Keratinocyte (primary cell): ENCODE measurements around the gene SLC35F2. TPM values are rescaled to one million over a fixed set of nuclear protein-coding genes. Genes with fewer than 3 reads are reported as not detected.

Source experiments
- DNase-seq: peaks from one replicate; pipeline ENCODE4 v3.0.0-alpha.2; 2011; ENCODE audit warnings: low read depth, missing footprints, low spot score
- FAIRE-seq: peaks from 2 replicates; lab custom pipeline; 2011; peaks lifted over from hg19 to GRCh38; lab: Jason Lieb, UNC
- H2AFZ ChIP-seq: 2 replicates; pipeline ENCODE4 v1.6.0; 2012; ENCODE audit warnings: low read length, control low read depth, inconsistent platforms; ENCODE audit not compliant: control insufficient read depth
- H3K27ac ChIP-seq: 2 replicates; pipeline ENCODE4 v1.5.1; 2011; ENCODE audit warnings: low read length; ENCODE audit not compliant: control insufficient read depth, insufficient read depth
- H3K27me3 ChIP-seq: 3 replicates; pipeline ENCODE4 v1.6.0; 2011; ENCODE audit warnings: low read length; ENCODE audit not compliant: control insufficient read depth, insufficient read depth; ENCODE audit errors: extremely low read depth
- H3K36me3 ChIP-seq, 2 experiments: 2 replicates in 1 of 2; 3 replicates in 1 of 2; pipeline ENCODE4 v1.5.1; 2011; ENCODE audit warnings: low read length in 2 of 2, mild to moderate bottlenecking in 1 of 2; ENCODE audit not compliant: control insufficient read depth in 2 of 2, insufficient read depth in 2 of 2; ENCODE audit errors: extremely low read depth in 1 of 2
- H3K4me1 ChIP-seq: 3 replicates; pipeline ENCODE4 v1.5.1; 2011; ENCODE audit warnings: low read length; ENCODE audit not compliant: control insufficient read depth, insufficient read depth; ENCODE audit errors: extremely low read depth
- H3K4me2 ChIP-seq: 3 replicates; pipeline ENCODE4 v1.6.0; 2011; ENCODE audit warnings: low read depth, low read length; ENCODE audit not compliant: control insufficient read depth, insufficient read depth; ENCODE audit errors: extremely low read depth
- H3K4me3 ChIP-seq, 3 experiments: fragments of 200-600 bp in 1 of 3; sonication (generic) in 1 of 3; 2 replicates in 2 of 3; 3 replicates in 1 of 3; pipeline ENCODE4 v1.5.1; 2011 to 2016; ENCODE audit warnings: low read length in 3 of 3, mild to moderate bottlenecking in 3 of 3, control low read depth in 2 of 3, inconsistent platforms in 1 of 3, low read depth in 1 of 3, mixed read lengths in 1 of 3, mixed run types in 1 of 3, moderate library complexity in 1 of 3; ENCODE audit not compliant: control insufficient read depth in 2 of 3, insufficient read depth in 2 of 3; ENCODE audit errors: extremely low read depth in 1 of 3
- H3K79me2 ChIP-seq: 2 replicates; pipeline ENCODE4 v1.6.0; 2012; ENCODE audit warnings: low read length; ENCODE audit not compliant: control insufficient read depth, insufficient read depth
- H3K9ac ChIP-seq: 3 replicates; pipeline ENCODE4 v1.6.0; 2011; ENCODE audit warnings: low read length; ENCODE audit not compliant: control insufficient read depth, insufficient read depth; ENCODE audit errors: extremely low read depth
- H3K9me1 ChIP-seq: 3 replicates; pipeline ENCODE4 v1.6.0; 2011; ENCODE audit warnings: low read length; ENCODE audit not compliant: control insufficient read depth, insufficient read depth; ENCODE audit errors: extremely low read depth
- H3K9me3 ChIP-seq: 2 replicates; pipeline ENCODE4 v1.5.1; 2012; ENCODE audit warnings: low read depth, low read length; ENCODE audit not compliant: control insufficient read depth
- H4K20me1 ChIP-seq: 3 replicates; pipeline ENCODE4 v1.6.0; 2011; ENCODE audit warnings: low read length; ENCODE audit not compliant: control insufficient read depth, insufficient read depth; ENCODE audit errors: extremely low read depth
- CTCF ChIP-seq, 3 experiments: IDR thresholded peaks in 1 of 3; conservative IDR thresholded peaks in 1 of 3; optimal IDR thresholded peaks in 1 of 3; 2 replicates in 2 of 3; 3 replicates in 1 of 3; pipeline versions ENCODE3 to v1.5.1; 2011; ENCODE audit warnings: low read length in 3 of 3, mild to moderate bottlenecking in 3 of 3, moderate library complexity in 2 of 3, control low read depth in 1 of 3, inconsistent platforms in 1 of 3; ENCODE audit not compliant: insufficient read depth in 2 of 3; ENCODE audit errors: extremely low read depth in 1 of 3
- EZH2 ChIP-seq: IDR thresholded peaks from one replicate; pipeline ENCODE4 v1.6.1; 2012; ENCODE audit warnings: inconsistent platforms, mild to moderate bottlenecking, low read length, moderate library complexity
- dilution Hi-C: fragments of 300-500 bp; cut with MboI; formaldehyde crosslinking; loops from one replicate; pipeline ENCODE4 v1.7.0; 2020; ENCODE audit warnings: low sequenced_read_pairs; ENCODE audit not compliant: extremely low pct_ligation_motif_present
- polyA plus RNA-seq, 5 experiments: library from polyadenylated mRNA; depleted of rRNA in 3 of 5; stranded (reverse) in 3 of 5; stranded (forward) in 1 of 5; unstranded in 1 of 5; fragments of >200 nt; gene quantifications; 1 replicate in 1 of 5; 2 replicates in 3 of 5; 3 replicates in 1 of 5; pipeline versions ENCODE4 v1.2.1 to v1.2.3, GENCODE V29; 2011 to 2012; ENCODE audit warnings: missing spikeins in 2 of 5, low read depth in 1 of 5, low replicate concordance in 1 of 5

Gene SLC35F2
- polyA plus RNA-seq, 1 donor (not counting 4 experiments of a cell fraction or from before 2014, with no cell fraction given) = 47.2 TPM

- no peak for FAIRE-seq
- dilution Hi-C loops = no loop called here
- H4K20me1 ChIP-seq = no peaks in the 10 kb centered on the region
Observed at GRCh38 chr11:107778839-107779517, 79.6 kb downstream of the SLC35F2 start.

GRCh38 chr11:107777110-107777509, 81.5 kb downstream of the SLC35F2 start:
- H3K36me3 ChIP-seq = no peaks in the 10 kb centered on the region
- H4K20me1 ChIP-seq = no peaks in the 10 kb centered on the region
- no peak overlapping the region for H3K4me2 ChIP-seq
- dilution Hi-C loops = no loop called here
- no peaks in the 10 kb centered on the region for H3K9me1 ChIP-seq
- H3K9ac ChIP-seq = no peak overlapping the region
- no peaks in the 10 kb centered on the region for H3K79me2 ChIP-seq
- no peaks in the 10 kb centered on the region for H3K27me3 ChIP-seq
- no peaks in the 10 kb centered on the region for H3K9me3 ChIP-seq
- no peak for FAIRE-seq
- no peaks in the 10 kb centered on the region for H3K4me1 ChIP-seq
- no peak overlapping the region for H2AFZ ChIP-seq
- H3K27ac ChIP-seq = no peak overlapping the region
- H3K4me3 ChIP-seq = no peak overlapping the region
- no peak for DNase-seq
- TF ChIP-seq EZH2 = no peak
- no peak for TF ChIP-seq CTCF (optimal IDR thresholded peaks at IDR 0.05 in 1 of 3, IDR thresholded peaks at IDR 0.05 in 1 of 3, conservative IDR thresholded peaks at IDR 0.05 in 1 of 3; ENCODE audit: extremely low read depth in 1 of 3, insufficient read depth in 2 of 3, low read length in 3 of 3)

More at GRCh38 chr11:107778839-107779517, 79.6 kb downstream of the SLC35F2 start:
- H3K27ac ChIP-seq = no peak overlapping the region
- H3K36me3 ChIP-seq = no peaks in the 10 kb centered on the region
- H3K4me3 ChIP-seq = no peak overlapping the region
- H3K9me1 ChIP-seq = no peaks in the 10 kb centered on the region
- no peak overlapping the region for H3K4me2 ChIP-seq
- no peak overlapping the region for H2AFZ ChIP-seq
- TF ChIP-seq CTCF (optimal IDR thresholded peaks at IDR 0.05 in 1 of 3, IDR thresholded peaks at IDR 0.05 in 1 of 3, conservative IDR thresholded peaks at IDR 0.05 in 1 of 3; ENCODE audit: extremely low read depth in 1 of 3, insufficient read depth in 2 of 3, low read length in 3 of 3) = no peak
- TF ChIP-seq EZH2 = no peak
- DNase-seq = no peak
- no peaks in the 10 kb centered on the region for H3K27me3 ChIP-seq
- no peaks in the 10 kb centered on the region for H3K9me3 ChIP-seq
- no peaks in the 10 kb centered on the region for H3K79me2 ChIP-seq
- H3K4me1 ChIP-seq = no peaks in the 10 kb centered on the region
- H3K9ac ChIP-seq = no peak overlapping the region
